Hematopoietic multipotent progenitor cell treated with erythropoietin and hydrocortisone succinate and interleukin-3 and kit ligand, for 6 days (in vitro differentiated cells): ENCODE data around the gene ZNF646.
"Not testable (repeated sequence)": the region's sequence is repeated elsewhere in the genome, so short reads cannot be mapped to it uniquely, and the experiment has no call there.

Experiments used
- DNase-seq: peaks from one replicate; pipeline ENCODE4 v3.0.0-alpha.2; 2015

Gene ZNF646

DNA sequence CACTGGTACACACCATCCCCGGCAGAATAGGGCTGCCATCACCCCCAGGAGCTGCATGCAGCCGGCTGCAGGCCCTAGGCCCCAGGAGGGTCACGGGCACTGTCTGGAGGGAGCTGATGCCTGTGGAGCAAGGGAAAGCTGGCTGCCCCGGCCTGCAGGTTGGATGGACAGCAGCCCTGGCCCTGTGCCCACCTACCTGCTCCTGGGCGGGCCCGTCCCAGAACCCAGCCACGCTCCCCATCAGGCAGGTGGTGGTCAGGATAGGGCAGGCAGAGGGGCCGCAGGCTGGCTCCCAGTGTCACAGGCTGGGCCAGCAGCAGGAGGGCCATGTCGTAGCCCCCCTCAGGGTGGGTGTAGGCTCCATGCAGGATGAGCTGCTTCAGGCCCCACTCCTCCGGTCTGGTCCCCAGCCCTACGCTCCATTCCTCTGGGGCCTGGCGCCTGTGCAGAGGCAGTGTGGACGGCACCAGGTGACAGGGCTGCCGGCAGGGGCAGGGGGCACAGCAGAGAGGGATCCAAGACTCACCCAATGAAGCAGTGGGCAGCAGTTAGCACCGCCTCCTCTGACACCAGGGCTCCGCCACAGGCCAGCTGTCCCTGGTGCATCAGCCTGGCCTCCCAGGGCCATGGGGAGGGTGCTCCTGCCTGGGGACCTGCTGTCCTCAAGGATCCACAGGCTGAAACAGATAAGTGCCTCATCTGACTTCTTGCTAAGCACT is 10.5 kb downstream of the ZNF646 start:
- no peak for DNase-seq

DNA sequence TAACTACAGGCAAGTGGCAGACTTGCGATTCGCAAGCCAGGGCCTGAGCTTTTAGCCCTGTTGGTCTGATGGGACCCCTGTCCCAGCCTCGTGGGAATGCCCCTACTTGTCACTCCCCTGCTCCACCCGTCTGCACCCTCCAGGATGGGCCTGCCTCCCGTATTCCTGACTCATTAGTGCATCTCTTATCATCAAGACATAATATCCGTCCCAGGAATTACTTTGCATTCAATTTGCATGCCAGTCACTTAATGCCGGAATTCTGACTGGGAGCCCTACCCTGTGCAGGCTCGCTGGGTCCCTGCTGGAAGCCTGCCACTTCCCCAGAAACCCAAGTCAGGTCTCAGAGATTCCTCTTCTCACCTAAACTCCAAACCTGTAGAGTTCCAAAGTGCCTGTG is 11.2 kb downstream of the ZNF646 start:
- DNase-seq: no peak

DNA sequence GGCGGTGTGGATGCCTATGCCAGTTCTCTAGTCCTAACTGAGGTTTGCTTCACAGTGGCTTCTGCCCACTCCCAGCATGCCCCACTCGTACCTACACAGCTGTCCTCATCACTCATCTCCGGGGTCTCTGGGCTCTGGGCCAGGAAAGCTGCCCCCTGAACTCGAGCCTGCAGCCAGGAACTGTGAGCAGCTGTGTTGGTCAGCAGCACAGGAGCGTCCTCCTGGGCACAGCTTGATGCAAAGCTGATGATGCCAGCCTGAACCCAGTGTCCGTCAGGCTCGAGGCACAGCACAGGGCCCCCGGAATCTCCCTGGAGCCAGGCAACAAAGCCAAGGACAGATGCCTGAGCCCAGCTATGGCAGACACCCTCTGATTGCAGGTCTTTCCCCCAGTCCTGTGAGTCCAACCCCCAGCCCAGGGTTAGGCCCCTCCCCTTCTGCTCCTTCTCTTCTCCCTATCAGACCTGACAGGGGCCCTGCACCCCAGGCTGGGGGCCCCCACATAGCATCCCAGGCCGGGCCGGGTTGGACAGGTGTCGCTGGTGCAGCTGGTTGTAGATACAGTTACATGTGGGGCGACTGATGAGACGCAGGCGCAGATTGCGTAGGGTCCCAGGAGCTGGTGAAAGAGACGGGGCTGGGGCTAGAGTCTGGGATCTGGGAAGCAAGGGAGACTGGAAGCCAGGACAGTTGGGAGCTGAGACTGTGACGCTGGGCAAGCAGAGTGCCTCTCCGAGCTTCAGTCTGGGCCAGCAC is 11.8 kb downstream of the ZNF646 start:
- DNase-seq: no peak

DNA sequence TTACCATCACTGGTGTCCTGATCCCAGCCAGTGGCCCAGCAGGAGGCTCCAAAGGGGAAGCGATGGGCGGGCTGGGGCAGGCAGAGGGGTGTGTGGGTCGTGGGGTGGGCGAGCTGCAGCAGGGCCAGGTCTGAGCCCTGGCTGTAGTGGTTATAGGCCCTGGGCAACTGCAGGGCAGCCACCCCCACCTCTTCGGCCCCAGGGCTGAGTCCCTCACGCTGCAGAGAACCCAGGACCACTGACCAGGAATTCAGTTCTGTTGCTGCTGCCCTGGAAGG is 12.3 kb downstream of the ZNF646 start:
- no peak for DNase-seq

DNA sequence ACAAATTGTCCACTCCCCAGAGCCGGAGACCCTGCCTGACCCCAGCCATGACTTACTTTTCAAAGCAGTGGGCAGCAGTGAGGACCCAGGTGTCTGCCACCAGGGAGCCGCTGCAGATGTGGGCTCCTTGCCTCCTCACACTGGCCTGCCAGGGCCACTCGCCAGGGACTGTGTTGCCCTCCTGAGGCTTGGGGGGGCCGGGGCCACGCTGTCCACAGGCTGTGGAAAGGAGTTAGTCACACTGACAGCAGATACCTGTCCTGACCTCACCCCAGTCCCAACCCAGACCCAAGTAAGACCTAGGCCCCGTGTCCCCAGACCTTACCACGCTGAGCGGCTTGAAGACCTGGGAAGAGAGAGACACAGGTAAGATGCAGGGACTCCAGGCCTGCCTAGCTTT is 13.3 kb downstream of the ZNF646 start:
- DNase-seq: no peak

DNA sequence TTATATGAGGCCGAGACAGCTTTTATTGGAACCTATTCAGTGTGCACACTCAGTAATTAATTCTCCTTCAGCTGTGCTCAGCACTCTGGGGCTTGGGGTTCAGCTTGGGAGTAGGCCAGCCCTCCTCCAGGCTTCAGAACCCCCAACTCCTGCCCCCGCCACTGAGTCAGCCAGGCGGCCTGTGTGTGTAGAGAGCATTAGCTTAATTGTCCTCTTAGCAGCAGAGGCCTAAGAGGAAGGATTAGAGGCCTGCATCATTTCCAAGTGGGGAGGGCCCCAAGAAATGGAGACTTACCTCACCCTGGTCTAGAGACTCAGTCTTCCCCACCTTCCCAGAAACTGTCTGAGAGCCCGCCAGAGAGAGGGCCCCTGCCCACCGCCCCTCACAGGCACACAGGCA is 13.7 kb downstream of the ZNF646 start:
- DNase-seq: no peak

DNA sequence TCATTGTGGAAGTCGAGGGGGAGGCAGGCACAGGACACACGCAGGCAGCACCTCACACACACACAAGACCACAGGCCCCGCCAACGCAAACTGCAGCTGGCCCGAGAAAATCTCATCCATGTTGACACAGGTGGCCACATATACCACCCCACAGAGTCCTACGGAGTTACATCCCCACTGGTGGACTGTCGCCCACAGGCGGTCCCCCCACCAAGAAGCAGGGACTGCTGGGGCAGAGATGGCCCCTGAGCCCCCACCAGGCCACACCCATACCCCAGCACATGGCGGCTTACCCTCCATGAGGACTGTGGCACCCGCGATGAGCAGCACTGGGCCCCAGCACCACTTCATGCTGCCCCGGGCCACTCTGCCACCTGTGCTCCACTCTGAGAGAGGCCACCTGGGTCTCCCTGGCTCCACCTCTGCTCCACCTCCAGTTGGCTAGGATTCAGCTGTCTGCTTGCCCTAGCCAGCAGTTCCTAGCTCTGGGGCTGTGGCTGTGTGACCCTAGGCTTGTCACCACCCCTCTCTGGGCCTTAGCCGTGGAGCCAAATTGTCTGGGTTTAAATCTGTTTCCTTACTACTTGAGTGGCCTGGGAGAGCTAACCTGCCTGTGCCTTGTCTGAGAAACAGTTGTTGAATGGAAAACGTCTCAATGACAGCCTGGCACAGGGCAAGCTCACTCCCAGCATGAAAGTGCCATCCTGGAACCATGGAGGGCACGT is 14.4 kb downstream of the ZNF646 start, which contains the start of gene PRSS53:
Gene PRSS53 (minus strand): TSS at position 485 of the 725 bp plus-strand sequence. CDS start 134 bp downstream, at position 351.
- no peak for DNase-seq

DNA sequence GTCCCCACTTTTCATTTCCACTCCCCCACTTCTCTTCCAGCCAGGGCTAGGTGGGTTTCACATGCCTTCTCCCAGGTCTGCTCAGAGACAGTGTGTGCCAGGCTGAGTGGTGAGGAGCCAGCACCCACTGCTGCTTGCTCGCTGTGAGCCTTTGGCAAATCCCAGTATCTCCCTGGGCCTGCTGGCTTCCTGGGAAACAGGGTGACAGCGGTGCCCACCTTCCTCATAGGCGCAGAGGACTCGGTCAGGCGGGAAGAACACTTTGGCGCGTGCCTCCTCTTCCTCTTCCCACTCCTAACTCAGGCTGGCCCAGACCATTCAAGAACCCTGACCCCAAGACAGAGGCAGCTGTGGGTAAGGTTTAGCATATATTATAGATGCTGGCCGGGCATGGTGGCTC is 15.0 kb downstream of the ZNF646 start:
- DNase-seq: no peak

DNA sequence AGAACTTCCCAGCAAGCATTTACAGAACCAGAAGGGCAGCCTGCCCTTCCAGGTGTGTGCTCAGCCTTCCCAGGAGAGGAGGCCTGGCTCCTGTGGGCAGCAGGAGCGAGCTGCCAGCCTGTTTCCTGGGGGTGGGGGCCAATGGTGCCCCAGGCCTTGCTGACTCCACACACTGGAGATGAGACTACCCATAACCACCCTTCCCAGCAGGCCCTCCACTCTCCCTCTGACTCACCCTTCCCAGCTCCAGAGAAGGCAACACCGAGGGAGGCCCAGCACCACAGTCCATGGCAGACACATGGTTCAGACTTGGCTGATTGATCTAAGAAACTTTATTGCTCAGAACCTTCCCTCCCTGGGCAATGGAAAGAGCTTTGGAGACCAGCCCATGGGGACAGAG is 16.3 kb downstream of the ZNF646 start:
- no peak for DNase-seq

DNA sequence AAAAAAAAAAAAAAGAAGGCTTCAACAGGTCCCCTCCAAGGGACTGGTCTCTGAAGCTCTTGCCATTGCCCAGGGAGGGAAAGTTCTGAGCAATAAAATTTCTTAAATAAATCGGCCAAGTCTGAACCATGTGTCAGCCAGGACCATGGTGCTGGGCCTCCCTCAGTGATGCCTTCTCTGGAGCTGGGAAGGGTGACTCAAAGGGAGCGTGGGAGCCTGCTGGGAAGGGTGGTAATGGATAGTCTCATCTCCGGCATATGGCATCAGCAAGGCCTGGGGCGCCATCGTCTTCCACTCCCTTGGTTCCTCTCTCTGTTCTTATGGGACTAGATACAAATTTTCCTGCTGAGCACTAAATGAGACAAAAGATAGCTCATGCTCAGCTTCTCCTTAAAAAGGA is 18.1 kb downstream of the ZNF646 start:
- no peak for DNase-seq

DNA sequence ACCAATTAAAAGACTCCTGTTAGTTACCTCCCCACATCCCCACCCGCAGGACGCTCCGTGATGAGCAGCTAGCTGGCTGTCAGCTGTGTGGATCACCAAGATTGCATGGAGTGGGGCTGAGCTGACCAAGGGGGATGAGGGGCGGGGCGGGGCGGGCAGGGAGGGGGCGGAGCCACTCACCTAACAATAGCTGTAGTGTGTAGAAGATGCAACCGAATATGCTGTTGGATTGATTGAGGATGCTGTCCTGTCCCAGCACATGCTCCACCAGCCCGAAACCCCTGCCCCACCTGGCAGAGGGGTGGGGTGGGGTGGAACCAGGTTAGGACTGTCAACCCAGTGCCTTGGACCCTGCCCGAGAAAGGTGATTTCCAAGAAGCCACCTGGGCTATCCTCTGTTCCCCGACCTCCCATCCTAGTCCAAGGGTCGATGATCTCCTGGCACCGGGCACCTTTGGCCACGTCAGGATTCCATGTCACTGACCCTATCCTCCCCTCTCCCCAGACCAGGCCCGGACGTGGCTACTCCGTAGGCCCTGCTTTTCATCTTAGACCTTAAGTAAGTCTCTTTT is 19.0 kb downstream of the ZNF646 start:
- DNase-seq: peak; percentile 69

DNA sequence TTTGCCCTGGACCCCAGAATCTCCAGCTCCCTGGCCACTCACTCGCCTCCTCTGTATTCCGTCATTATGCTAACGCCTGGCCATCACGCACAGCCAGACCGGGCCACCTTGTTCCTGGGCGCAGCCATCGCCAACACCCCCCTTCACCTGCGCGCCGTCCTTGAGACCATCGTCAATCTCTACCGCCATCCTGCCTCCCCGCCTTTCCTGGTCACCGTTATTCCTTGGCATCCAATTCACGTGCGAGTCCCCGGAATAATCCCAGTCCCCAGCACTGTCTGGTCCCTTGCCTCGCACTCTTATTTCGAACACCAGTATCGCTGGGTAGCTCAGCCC is 19.8 kb downstream of the ZNF646 start:
- DNase-seq: no peak

DNA sequence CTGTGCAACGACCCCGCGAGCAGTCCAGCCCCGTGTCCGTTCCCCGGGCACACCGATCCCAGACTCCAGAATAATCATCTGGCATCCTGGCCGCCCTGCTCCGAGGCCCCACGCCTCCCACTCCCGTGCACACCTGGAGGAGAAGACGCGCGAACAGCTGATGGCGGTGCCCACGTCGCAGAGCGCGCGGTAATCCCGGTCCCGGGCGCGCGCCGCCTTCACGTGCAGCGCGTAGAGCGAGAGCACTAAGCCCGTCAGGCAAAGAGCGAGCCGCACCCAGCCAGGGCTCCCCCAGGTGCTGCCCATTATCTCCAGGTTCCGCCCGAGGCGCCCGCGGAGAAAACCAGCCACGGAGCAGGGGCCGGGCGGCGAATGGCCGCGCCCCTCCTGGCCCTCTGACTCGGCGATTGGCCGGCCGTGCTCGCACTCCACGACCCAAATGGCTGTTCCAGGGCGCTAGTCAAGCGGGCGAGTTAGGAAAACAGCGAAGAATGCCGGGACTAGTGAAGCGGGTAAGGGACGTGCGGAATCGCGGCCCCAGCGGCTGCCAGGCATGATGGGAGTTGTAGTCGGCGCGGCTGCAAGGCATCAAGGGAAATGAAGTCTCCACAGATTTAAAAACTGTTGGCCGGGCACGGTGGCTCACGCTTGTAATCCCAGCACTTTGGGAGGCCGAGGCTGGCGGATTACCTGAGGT is 20.4 kb downstream of the ZNF646 start, which contains the start of gene VKORC1:
Gene VKORC1 (minus strand): TSS at position 374 of the 697 bp plus-strand sequence. CDS start 68 bp downstream, at position 306.
- peak; percentile 98 for DNase-seq

DNA sequence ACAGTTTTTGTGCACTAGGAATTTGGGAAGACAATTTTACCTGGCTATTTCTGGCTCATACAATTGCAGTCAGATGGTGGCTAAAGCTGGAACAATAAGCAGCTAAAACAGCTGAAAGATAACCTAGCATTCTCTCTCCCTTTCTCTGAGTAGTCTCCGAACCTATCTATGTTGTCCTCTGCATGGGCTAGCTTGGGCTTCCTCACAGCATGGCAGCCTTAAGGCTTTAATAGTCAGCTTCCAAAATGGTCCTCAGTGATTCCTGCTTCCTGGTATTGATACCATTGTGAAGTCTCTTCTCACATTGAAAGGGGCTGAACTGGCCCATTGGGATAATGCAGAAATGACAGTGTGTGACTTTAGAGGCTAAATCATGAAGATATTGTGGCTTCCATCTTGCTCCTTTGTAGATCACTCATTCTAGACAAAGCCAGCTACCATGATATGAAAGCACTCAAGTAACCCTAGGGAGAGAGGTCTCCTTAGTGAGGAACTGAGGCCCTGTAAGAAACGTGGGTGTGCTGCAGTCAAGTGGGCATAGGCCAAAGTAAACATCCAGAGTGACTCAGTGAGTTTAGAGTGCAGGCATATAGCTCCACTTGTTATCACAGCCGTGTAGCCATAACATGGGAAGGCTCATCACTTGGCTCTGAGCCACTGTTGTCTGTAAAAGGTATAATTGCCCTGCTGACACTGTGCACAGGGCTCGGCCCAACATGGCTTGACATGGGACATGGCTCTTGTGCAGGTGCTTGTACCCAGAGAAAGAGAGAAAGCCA is 25.8 kb downstream of the ZNF646 start:
- DNase-seq: no peak

DNA sequence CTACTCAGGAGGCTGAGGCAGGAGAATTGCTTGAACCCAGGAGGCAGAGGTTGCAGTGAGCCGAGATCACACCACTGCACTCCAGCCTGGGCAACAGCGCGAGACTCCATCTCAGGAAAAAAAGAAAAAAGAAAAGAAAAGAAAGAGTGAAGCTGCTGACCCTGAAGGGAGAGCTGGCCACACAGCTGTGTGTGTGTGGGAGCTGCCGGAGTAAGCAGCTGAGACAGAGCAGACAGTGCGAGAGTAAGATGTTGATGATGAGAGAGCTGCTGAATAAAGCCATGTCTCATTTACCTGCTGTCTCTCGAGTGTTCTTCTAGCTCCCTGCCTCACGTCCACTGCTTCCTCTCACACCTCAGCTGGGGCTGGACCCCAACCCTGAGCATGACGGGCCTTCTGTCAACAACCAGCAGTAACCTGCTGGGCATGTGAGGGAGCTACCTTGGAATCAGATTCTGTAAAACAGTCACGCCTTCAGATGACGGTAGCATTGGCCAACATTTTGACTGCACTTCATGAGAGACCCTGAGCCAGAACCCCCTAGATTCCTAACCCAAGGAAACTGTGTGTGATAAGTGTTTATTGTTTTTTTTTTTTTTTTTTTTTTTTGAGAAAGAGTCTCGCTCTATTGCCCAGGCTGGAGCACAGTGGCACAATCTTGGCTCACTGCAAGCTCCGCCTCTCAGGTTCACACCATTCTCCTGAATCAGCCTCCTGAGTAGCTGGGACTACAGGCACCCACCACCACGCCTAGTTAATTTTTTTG is 26.8 kb downstream of the ZNF646 start:
- DNase-seq: not testable (repeated sequence)

DNA sequence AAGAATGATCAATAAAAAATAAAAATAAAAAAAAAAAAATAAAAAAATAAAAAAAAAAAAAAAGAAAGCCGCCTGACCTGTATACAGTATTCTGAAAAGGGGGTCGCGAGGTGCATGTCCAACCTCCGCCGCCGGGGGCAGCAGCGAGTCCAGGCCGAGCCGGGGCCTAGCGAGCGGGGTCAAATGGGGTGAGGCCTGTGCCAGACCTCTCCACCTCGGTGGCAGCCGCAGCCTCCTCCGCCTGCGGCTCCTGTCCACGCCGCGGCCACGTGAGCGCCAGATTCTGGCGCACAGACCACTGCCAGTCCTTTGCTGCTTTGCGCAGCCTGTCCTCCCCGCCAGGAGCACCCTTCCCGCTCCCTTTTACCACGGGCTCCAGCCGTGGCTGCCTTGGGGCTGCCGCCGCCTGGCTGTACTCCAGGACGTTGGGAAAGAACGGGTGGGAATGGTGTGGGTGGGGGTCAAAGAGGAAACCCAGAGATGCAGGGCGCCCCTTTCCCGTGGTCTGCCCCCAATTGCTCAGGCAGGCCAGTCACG is 31.5 kb downstream of the ZNF646 start:
- peak; percentile 93 for DNase-seq

DNA sequence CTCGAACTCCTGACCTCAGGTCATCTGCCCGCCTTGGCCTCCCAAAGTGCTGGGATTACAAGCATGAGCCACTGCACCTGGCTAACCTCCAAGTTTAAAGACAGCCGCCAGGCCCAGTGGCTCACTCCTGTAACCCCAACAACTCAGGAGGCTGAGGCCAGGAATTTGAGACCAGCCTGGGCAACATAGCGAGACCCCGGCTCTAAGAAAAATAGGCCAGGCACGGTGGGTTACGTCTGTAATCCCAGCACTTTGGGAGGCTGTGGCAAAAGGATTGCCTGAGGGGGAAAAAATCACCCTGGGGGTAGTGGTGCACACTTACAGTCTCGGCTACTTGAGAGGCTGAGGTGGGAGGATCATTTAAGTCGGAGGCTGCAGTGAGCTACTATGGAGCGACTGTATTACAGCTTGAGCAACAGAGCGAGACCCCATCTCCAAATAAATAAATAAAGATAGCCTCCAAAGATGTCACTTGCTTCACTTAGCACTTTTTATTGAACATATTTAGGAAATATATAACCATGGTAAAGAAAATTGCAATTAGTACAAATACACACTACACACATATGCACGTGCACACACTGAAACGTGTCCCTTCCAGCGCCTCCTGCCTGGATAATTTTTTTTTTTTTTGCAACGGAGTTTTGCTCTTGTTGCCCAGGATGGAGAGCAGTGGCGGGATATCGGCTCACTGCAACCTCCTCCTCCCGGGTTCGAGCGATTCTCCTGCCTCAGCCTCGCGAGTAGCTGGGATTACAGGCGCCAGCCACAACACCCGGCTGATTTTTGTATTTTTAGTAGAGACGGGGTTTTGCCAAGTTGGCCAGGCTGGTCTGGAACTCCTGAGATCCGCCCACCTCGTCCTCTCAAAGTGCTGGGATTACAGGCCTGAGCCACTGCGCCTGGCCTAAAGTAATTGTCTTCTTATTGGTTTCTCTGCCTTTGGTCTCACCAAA is 32.6 kb downstream of the ZNF646 start:
- DNase-seq: no peak

DNA sequence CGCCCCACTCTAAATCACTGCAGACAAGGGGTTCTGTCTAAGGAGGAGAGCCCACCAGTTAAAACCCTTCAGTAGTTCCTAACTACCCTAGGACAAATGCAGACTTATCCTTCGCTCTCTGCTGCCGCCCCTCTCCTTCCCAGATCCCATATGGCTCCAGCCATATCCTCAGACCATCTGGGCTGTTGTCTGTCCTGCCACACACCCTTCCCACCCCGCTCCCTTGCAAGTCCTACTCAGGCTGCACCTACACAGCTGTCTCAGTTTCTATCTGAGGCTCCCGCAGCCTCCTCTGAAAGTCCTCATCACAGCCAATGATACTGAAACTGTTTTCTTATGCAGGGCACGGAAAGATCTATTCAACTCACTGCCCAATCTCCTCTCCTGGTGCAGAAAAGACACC is 33.2 kb downstream of the ZNF646 start:
- DNase-seq: no peak

DNA sequence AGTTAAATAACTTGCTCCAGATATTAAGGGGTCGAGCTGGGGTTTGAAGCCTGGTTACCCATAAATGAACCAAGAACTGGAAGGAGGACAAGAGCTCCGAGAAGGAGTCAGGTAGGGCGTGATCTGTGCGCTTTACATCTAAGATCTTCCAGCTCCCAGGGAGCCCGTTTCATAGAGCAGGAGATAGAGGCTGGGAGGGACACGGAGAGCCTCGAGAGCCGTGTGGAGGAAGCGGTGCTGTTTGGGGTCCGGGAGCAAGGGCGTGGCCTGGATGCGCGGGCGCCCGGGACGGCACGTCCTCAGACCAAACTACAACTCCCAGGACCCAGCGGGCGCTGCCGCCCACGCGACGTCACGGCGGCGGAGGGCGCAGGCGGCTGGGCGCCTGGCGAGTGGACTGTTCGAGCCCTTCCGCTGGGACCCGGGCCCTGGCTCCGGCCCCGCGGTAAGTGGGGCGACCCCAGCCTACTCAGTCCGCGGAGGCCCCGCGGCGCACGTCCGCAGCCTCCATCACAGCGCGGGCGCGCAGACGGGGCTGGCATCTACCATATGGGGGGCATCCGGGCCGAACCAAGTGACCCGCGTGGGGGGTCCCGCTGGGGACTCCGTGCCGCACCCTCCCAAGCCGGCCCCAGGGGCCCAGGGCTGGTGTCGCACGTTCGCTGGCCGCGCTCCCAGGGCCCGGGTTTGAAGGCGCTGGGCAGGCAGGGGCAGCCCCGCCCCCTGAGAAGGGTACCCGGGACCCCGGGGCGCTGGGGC is 34.0 kb downstream of the ZNF646 start, which contains the start of gene BCKDK:
Gene BCKDK (plus strand): TSS at position 352 of the 759 bp plus-strand sequence. CDS start 838 bp downstream, outside the sequence.
- DNase-seq: peak; percentile 85
